ENCODE measurements around the gene GNA15. TPM values are rescaled to one million over a fixed set of nuclear protein-coding genes. Genes with fewer than 3 reads are reported as not detected.

GNA15 gene
- total RNA-seq, 1 experiment from 2014 or later = not detected

- Histone ChIP-seq H3K4me3 (ENCODE audit: low read length) (no peak overlapping the region), H3K27ac (ENCODE audit: low read length) (no peak overlapping the region), H3K9me2 (replicated peaks; ENCODE audit: insufficient read depth, low read length) (no peaks in the 10 kb centered on the region), H3K9me3 (ENCODE audit: low read length) (no peaks in the 10 kb centered on the region), H4K20me1 (ENCODE audit: insufficient read depth, low read depth, low read length) (peaks cover 40% of the 10 kb centered on the region), H3K36me3 (ENCODE audit: insufficient read depth, low read length) (no peaks in the 10 kb centered on the region), H3K9ac (ENCODE audit: low read length) (no peak overlapping the region), H3K4me2 (ENCODE audit: low read depth, low read length, poor library complexity, severe bottlenecking) (no peak overlapping the region), H3K4me1 (ENCODE audit: low read length) (peaks cover 5% of the 10 kb centered on the region), H3K27me3 (ENCODE audit: low read length) (no peaks in the 10 kb centered on the region), H3K79me2 (ENCODE audit: low read length) (peaks cover 44% of the 10 kb centered on the region), H2AFZ (ENCODE audit: low read length) (no peak overlapping the region)
- DNase-seq = no peak
Measured at GRCh38 chr19:3192228-3192635, 56.4 kb downstream of the GNA15 start.

- Histone ChIP-seq H3K9me3 (ENCODE audit: low read length) (no peaks in the 10 kb centered on the region), H3K79me2 (ENCODE audit: low read length) (peaks cover 40% of the 10 kb centered on the region), H3K27me3 (ENCODE audit: low read length) (no peaks in the 10 kb centered on the region), H3K27ac (ENCODE audit: low read length) (no peak overlapping the region), H3K4me1 (ENCODE audit: low read length) (peaks cover under 1% of the 10 kb centered on the region; the same call in 1 of the 2 replicates), H3K4me3 (ENCODE audit: low read length) (no peak overlapping the region), H3K9me2 (replicated peaks; ENCODE audit: insufficient read depth, low read length) (no peaks in the 10 kb centered on the region), H3K36me3 (ENCODE audit: insufficient read depth, low read length) (no peaks in the 10 kb centered on the region), H2AFZ (ENCODE audit: low read length) (no peak overlapping the region), H3K4me2 (ENCODE audit: low read depth, low read length, poor library complexity, severe bottlenecking) (no peak overlapping the region), H3K9ac (ENCODE audit: low read length) (no peak overlapping the region), H4K20me1 (ENCODE audit: insufficient read depth, low read depth, low read length) (peaks cover 35% of the 10 kb centered on the region)
- no peak for DNase-seq
Measured at GRCh38 chr19:3192684-3193083, 56.9 kb downstream of the GNA15 start.

- Histone ChIP-seq H3K4me3 (ENCODE audit: low read length) (no peak overlapping the region), H3K36me3 (ENCODE audit: insufficient read depth, low read length) (no peaks in the 10 kb centered on the region), H4K20me1 (ENCODE audit: insufficient read depth, low read depth, low read length) (peaks cover 27% of the 10 kb centered on the region), H3K9me2 (replicated peaks; ENCODE audit: insufficient read depth, low read length) (no peaks in the 10 kb centered on the region), H3K9me3 (ENCODE audit: low read length) (no peaks in the 10 kb centered on the region), H3K4me1 (ENCODE audit: low read length) (no peaks in the 10 kb centered on the region), H3K79me2 (ENCODE audit: low read length) (peaks cover 32% of the 10 kb centered on the region), H2AFZ (ENCODE audit: low read length) (no peak overlapping the region), H3K27ac (ENCODE audit: low read length) (no peak overlapping the region), H3K4me2 (ENCODE audit: low read depth, low read length, poor library complexity, severe bottlenecking) (no peak overlapping the region), H3K27me3 (ENCODE audit: low read length) (no peaks in the 10 kb centered on the region), H3K9ac (ENCODE audit: low read length) (no peak overlapping the region)
- DNase-seq = no peak
Measured at GRCh38 chr19:3193256-3194105, 57.6 kb downstream of the GNA15 start.

- Histone ChIP-seq H3K36me3 (ENCODE audit: insufficient read depth, low read length) (no peaks in the 10 kb centered on the region), H3K9me3 (ENCODE audit: low read length) (no peaks in the 10 kb centered on the region), H3K9ac (ENCODE audit: low read length) (no peak overlapping the region), H3K27ac (ENCODE audit: low read length) (no peak overlapping the region), H3K79me2 (ENCODE audit: low read length) (peaks cover 23% of the 10 kb centered on the region), H3K9me2 (replicated peaks; ENCODE audit: insufficient read depth, low read length) (no peaks in the 10 kb centered on the region), H3K4me1 (ENCODE audit: low read length) (no peaks in the 10 kb centered on the region), H3K4me2 (ENCODE audit: low read depth, low read length, poor library complexity, severe bottlenecking) (no peak overlapping the region), H4K20me1 (ENCODE audit: insufficient read depth, low read depth, low read length) (peaks cover 18% of the 10 kb centered on the region), H3K27me3 (ENCODE audit: low read length) (no peaks in the 10 kb centered on the region), H2AFZ (ENCODE audit: low read length) (no peak overlapping the region), H3K4me3 (ENCODE audit: low read length) (no peak overlapping the region)
- no peak for DNase-seq
Measured at GRCh38 chr19:3194106-3195087, 58.6 kb downstream of the GNA15 start.

- no peak overlapping the region for H3K4me3 ChIP-seq (ENCODE audit: low read length)
- 0 out of 2 replicates have a peak, but pooled peaks cover 9% of the 10 kb centered on the region for H4K20me1 ChIP-seq (ENCODE audit: insufficient read depth, low read depth, low read length)
- H3K4me2 ChIP-seq (ENCODE audit: low read depth, low read length, poor library complexity, severe bottlenecking) = no peak overlapping the region
- H3K9me3 ChIP-seq (ENCODE audit: low read length) = no peaks in the 10 kb centered on the region
- H3K36me3 ChIP-seq (ENCODE audit: insufficient read depth, low read length) = no peaks in the 10 kb centered on the region
- no peak overlapping the region for H2AFZ ChIP-seq (ENCODE audit: low read length)
- no peaks in the 10 kb centered on the region for H3K4me1 ChIP-seq (ENCODE audit: low read length)
- H3K9me2 ChIP-seq (replicated peaks; ENCODE audit: insufficient read depth, low read length) = no peaks in the 10 kb centered on the region
- H3K79me2 ChIP-seq (ENCODE audit: low read length) = peaks cover 4% of the 10 kb centered on the region
- H3K9ac ChIP-seq (ENCODE audit: low read length) = no peak overlapping the region
- no peaks in the 10 kb centered on the region for H3K27me3 ChIP-seq (ENCODE audit: low read length)
- no peak for DNase-seq
- H3K27ac ChIP-seq (ENCODE audit: low read length) = no peak overlapping the region
Measured at GRCh38 chr19:3196064-3196932, 60.5 kb downstream of the GNA15 start.

GRCh38 chr19:3196933-3197205, 61.0 kb downstream of the GNA15 start:
- DNase-seq = no peak
- Histone ChIP-seq H3K36me3 (ENCODE audit: insufficient read depth, low read length) (no peaks in the 10 kb centered on the region), H3K9me2 (replicated peaks; ENCODE audit: insufficient read depth, low read length) (no peaks in the 10 kb centered on the region), H3K4me3 (ENCODE audit: low read length) (no peak overlapping the region), H3K9ac (ENCODE audit: low read length) (no peak overlapping the region), H3K9me3 (ENCODE audit: low read length) (no peaks in the 10 kb centered on the region), H3K27me3 (ENCODE audit: low read length) (no peaks in the 10 kb centered on the region), H4K20me1 (ENCODE audit: insufficient read depth, low read depth, low read length) (0 out of 2 replicates have a peak, but pooled peaks cover 7% of the 10 kb centered on the region), H3K27ac (ENCODE audit: low read length) (no peak overlapping the region), H2AFZ (ENCODE audit: low read length) (no peak overlapping the region), H3K4me1 (ENCODE audit: low read length) (no peaks in the 10 kb centered on the region), H3K4me2 (ENCODE audit: low read depth, low read length, poor library complexity, severe bottlenecking) (no peak overlapping the region), H3K79me2 (ENCODE audit: low read length) (no peaks in the 10 kb centered on the region; the same call in 1 of the 2 replicates)

- Histone ChIP-seq H4K20me1 (ENCODE audit: insufficient read depth, low read depth, low read length) (0 out of 2 replicates have a peak, but pooled peaks cover 5% of the 10 kb centered on the region), H3K9me3 (ENCODE audit: low read length) (no peaks in the 10 kb centered on the region), H3K4me2 (ENCODE audit: low read depth, low read length, poor library complexity, severe bottlenecking) (no peak overlapping the region), H3K36me3 (ENCODE audit: insufficient read depth, low read length) (no peaks in the 10 kb centered on the region), H2AFZ (ENCODE audit: low read length) (no peak overlapping the region), H3K4me1 (ENCODE audit: low read length) (no peaks in the 10 kb centered on the region), H3K27me3 (ENCODE audit: low read length) (no peaks in the 10 kb centered on the region), H3K27ac (ENCODE audit: low read length) (no peak overlapping the region), H3K9me2 (replicated peaks; ENCODE audit: insufficient read depth, low read length) (no peaks in the 10 kb centered on the region), H3K4me3 (ENCODE audit: low read length) (no peak overlapping the region), H3K79me2 (ENCODE audit: low read length) (no peaks in the 10 kb centered on the region), H3K9ac (ENCODE audit: low read length) (no peak overlapping the region)
- no peak for DNase-seq
Measured at GRCh38 chr19:3198901-3199700, 63.3 kb downstream of the GNA15 start.
